Raji (cell line): ENCODE measurements around the gene FOXO6.

Source experiments
- POLR2A ChIP-seq: IDR thresholded peaks from 2 replicates; pipeline ENCODE4 v1.6.1; 2011; ENCODE audit warnings: low read depth, low read length, control low read depth; ENCODE audit not compliant: insufficient read depth

The FOXO6 gene

GRCh38 chr1:41422306-41422705 lies 61.1 kb downstream of the FOXO6 start:
- no peak for TF ChIP-seq POLR2A

DNA sequence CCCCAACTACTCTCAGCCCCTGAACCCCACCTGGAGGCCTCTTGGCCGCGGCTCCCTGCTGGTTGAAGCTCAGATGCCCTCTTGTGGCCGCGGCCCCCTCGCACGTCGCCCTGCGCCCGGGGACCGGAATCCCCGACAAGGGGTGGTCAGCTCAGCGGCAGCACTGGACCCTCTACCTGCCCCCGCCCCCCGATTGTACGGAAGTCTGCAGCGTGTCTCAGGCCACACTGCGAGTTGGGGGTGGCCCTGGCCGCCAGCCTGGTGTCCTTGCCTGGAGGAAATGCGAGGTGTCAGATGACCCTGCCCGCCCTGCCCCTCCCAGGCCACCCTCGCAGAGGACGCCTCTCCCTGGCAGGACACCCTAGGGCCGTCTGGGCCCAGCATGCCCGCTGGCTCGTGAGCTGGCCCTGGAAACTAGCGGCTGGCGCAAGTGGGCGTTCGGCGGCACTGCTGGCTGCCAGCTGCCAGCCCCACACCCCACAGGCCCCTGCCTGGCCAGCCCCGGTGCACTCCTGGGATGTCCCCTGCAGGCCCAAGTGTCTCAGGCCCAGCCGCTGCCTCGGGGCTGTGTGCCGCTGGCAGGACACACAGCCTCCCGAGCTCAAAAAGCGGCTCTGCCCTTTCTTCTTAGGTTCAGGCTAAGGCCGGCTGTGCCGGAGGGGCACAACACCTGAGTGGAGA lies 62.4 kb downstream of the FOXO6 start:
- TF ChIP-seq POLR2A = no peak

GRCh38 chr1:41424581-41425118 lies 63.4 kb downstream of the FOXO6 start:
- TF ChIP-seq POLR2A = no peak

DNA sequence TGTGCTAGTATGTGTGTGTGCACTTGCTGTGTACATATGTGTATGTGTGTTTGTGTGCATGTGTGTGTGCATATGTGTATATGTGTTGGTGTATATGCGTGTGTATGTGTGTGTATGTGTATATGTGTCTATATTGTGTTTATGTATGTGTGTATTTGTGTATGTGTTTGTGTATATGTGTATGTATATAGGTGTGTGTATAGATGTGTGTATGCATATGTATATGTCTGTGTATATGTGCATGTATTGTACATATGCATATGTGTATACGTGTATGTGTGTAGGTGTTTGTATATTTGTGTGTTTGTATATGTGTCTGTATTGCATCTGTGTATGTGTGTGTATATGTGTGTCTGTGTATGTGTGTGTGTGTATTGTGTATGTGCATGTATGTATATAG lies 64.1 kb downstream of the FOXO6 start:
- no peak for TF ChIP-seq POLR2A

DNA sequence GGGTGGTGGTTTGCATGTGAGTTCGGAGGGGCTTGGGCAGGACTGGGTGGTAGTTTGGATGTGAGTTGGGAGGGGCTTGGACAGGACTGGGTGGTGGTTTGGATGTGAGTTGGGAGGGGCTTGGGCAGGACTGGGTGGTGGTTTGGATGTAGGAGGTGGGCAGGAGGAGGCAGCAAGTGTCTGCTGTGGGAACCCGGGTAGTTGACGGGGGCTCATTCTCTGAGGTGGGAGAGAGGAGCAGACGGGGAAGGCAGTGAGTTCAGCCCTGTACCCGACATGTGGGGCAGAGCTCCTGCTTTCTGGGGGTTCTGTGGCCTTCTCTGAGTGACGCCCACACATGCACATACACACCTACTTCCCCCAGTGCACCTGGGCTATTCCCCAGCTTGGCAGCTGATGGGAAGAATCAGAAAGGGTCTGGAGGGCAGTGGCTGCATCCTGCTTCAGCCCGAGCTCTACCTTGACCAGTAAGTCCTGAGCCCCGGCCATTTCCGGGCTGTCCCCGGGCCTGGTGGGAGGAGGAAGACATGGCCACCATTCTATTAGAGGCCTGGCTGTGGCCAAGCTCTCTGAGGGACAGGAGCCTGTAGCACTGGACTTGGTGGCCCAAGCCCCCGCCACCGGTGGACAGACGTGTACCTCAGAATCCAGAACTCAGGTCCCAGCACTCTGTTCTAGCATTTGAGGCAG lies 65.1 kb downstream of the FOXO6 start:
- no peak for TF ChIP-seq POLR2A

DNA sequence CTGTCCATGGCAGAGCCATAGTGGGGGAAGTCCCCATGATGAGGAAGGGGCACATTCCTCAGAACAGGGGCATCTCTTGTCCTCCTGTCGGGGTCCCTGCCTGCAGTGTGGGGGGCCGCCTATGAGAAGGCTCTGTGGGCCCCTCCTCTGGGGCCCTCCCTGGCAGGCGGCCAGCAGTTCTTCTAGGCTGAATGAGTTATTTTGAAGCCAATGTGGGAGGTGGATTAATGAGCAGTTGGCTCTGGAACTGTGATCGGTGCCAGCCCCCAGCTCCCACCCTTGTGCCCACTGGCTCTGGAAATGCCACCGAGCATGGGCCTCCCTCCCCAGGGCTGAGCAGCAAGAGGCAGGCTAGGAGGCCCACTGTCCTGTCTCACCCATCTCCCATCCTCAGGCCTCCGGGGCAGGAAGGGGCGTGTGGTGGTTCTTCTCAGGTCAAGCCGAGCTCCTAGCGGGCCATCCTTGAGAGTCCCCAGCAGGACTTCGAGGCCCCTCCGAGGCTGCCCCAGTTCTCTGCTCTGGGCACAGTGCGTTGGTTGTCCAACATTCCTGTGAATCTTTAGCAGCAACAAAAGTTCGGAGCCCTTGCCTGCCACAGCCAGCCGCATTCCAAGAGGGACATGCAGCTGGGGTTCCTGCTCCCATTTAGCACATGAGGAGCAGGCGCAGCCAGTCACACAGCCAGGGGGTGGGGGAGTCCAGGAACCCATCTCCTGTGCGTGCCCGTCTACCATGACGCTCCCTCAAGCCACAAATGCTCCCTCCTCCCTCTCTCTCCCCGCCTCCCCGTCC lies 66.1 kb downstream of the FOXO6 start:
- no peak for TF ChIP-seq POLR2A

DNA sequence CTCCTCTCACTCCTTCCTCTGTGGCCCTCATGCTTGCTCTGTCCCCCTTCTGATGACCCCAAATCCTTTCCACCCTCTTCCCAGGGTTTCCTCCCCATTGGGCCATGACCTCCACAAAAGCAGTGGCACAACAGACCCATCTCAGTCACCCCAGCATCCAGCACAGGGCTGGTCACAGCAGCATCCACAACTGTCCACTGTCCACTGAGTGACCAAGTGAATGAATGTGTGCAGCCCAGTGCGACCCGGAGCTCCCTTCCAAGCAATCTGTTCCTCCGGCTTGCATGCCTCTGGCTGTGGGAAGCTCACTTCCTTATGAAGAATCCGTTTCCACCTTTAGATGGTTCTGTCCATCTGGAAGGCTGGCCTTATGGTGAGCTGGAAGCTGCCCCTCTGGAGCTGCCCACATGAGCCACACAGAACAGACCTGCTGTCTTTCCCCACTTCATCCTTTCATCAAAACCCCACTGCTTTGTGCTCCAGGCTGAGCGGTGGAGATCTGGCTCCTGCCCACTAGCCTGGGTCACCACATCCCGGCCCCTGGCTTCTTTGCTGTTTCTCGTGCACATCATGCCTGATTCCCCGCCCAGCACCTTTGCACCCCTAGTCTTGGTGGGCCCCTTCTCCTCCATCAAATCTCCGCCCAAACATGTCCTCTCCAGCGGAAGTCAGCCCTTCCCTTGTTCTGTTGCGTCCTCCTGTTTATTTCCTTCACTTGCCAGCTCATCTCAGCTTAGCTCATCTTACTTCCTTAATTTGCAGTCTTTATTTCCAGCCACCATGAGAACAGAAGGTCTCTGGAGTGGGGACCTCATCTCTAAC lies 66.9 kb downstream of the FOXO6 start:
- no peak for TF ChIP-seq POLR2A

DNA sequence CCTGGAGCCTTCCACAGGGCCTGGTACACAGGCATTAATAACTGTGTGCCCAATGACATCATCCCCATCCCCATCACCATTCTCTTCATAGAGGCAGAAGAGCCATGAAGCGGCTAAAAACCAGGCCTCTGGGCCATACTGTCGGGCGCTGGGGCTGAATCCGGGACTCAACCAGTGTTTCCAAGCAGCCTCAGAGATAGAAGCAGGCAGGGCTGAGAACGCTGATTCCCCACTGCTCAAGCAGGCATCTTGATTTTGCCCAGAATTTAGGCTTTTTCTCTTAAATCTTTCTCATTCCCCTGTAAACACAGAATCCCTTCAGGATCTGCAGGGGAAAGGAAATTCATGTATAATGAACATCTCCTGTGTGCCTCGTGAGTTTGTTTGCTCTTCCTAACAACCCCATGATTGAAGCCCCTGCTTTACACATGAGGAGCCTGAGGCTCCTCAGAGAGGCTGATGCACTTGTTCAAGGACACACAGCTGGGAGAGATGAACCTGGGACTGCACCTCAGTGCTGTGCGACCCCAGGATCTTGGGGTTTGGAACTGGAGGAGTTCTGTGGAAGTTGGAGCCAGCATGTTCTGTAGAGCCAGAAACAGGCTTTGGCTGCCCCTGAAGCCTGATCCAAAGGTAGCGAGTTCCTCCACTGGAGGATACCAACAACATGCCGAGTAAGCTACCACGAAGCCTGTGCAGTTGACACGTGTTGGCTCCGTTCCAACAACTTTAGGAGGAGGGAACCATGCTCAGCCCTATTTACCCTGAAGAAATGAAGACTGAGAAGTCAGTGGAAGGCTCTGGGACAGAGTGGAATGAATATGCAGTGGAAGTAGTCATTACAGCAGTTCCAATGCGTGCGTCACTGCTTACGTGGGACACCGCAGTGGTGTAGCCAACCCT lies 67.8 kb downstream of the FOXO6 start:
- TF ChIP-seq POLR2A = no peak

DNA sequence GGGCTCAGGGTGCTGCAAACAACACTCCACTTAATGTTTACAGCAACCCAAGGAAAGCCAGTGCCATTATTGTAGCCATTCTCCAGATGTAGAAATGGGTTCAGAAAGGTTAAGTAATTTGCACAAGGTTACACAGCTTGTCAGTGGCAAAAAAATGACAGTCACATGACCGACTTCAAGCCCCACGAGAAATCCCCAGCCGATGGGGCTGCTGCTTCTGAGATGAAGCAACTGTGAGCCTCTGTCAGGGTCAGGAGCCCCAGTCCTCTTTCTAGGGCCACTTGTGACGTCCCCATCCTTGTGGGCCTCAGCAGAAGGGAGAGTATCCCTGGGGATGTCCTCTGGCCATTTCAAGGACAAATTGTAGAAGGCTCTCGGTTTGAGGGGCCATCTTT lies 68.4 kb downstream of the FOXO6 start:
- no peak for TF ChIP-seq POLR2A

- TF ChIP-seq POLR2A = no peak
These were observed 68.8 kb downstream of the FOXO6 start for GRCh38 chr1:41430069-41430468.

GRCh38 chr1:41430582-41430981 lies 69.3 kb downstream of the FOXO6 start:
- no peak for TF ChIP-seq POLR2A

DNA sequence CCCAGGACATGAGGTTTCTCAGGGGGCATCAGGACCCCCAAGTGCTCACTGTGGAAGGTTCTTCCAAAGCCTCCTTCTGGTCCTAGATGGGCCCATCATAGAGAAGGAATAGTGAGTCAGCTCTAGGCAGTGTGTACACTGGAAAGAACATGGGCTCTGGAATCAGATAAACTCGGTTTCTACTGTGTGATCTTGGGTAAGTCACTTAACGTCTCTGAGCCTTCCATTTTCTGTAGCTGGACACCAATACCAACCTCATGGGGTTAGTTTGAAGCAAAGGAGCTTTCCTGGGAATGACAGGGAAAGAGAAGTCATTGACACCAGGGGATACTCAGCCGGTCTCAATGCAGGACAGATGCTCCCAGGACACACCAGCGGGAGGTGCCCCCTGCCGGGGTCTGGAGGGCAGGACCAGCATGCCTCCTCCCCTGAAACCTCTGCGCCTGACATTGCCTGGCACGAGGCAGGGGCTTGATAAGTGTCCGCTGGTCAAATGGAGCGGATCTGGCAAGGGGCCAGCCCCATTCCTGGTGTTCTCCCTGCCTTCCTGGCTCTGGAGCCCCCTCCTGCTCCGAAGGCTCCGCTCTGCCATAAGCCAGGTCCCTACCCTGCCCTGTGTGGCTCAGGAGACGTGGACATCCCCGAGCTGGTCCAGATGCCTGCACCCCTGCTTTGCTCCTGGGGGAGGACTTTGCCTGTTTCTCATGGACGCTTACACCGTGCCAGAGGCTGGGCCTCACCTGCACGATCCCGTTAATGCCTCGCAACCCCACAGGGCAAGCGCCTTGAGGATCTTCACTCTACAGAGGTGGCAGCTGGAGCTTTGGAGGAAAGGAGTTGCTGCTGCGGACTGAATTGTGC lies 70.5 kb downstream of the FOXO6 start:
- no peak for TF ChIP-seq POLR2A
